ENCODE results near the gene LRP3.

The LRP3 gene

DNA sequence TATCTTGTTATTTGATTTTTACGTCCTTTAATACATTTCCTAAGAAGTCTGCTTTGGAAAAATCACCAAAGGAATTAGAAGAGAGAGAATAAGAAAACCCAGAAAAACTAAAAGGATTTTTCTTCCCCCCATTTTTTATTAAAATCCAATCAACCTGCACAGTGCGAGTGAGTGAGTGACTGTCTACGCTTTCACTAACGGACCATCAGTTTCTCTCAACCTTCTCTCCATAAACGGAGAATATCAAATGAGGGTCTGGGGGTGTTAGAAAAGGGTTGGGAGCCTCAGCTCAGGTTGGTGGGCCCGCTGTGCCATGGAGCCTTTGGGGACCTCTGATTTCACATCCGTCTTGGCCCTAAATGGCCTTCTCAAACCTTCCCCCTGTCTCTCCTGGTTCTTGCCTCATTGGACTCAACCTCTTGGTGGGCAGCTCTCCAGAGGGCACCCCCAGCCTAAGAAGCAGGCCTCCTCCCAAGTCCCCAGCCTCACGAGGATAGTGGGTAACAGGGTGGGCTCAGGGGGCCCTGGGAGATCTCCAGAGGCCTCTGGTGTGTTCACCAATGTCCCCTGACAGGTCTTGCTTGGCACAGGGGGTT lies 763 bp upstream of the LRP3 start:
- TF ChIP-seq ZFX (IDR thresholded peaks at IDR 0.05; ENCODE audit: borderline replicate concordance), result no peak
- TF ChIP-seq, protein P1, sequence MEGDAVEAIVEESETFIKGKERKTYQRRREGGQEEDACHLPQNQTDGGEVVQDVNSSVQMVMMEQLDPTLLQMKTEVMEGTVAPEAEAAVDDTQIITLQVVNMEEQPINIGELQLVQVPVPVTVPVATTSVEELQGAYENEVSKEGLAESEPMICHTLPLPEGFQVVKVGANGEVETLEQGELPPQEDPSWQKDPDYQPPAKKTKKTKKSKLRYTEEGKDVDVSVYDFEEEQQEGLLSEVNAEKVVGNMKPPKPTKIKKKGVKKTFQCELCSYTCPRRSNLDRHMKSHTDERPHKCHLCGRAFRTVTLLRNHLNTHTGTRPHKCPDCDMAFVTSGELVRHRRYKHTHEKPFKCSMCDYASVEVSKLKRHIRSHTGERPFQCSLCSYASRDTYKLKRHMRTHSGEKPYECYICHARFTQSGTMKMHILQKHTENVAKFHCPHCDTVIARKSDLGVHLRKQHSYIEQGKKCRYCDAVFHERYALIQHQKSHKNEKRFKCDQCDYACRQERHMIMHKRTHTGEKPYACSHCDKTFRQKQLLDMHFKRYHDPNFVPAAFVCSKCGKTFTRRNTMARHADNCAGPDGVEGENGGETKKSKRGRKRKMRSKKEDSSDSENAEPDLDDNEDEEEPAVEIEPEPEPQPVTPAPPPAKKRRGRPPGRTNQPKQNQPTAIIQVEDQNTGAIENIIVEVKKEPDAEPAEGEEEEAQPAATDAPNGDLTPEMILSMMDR (IDR thresholded peaks at IDR 0.05), result no peak
- no peak overlapping the region for H3K27ac ChIP-seq

DNA sequence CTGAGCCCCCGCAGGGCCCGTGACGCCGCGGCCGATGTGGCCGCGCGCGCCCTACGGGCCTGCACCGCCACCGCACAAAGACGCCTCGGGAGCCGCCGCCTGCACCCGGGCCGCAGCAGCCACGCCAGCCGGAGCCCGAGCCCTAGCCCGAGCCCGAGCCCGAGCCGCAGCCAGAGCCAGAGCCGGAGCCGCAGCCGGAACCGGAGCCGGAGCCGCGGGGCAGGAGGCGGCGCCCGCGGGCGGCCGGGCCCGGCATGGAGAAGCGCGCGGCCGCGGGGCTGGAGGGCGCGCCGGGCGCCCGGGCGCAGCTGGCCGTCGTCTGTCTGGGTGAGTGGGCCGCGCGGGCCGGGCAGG lies 379 bp downstream of the LRP3 start:
- no peak for TF ChIP-seq ZFX (IDR thresholded peaks at IDR 0.05; ENCODE audit: borderline replicate concordance)
- TF ChIP-seq, protein P1 (IDR thresholded peaks at IDR 0.05), result peak; percentile 7; the same call in 1 of the 2 replicates
- H3K27ac ChIP-seq, result peak overlapping the region; percentile 56

DNA sequence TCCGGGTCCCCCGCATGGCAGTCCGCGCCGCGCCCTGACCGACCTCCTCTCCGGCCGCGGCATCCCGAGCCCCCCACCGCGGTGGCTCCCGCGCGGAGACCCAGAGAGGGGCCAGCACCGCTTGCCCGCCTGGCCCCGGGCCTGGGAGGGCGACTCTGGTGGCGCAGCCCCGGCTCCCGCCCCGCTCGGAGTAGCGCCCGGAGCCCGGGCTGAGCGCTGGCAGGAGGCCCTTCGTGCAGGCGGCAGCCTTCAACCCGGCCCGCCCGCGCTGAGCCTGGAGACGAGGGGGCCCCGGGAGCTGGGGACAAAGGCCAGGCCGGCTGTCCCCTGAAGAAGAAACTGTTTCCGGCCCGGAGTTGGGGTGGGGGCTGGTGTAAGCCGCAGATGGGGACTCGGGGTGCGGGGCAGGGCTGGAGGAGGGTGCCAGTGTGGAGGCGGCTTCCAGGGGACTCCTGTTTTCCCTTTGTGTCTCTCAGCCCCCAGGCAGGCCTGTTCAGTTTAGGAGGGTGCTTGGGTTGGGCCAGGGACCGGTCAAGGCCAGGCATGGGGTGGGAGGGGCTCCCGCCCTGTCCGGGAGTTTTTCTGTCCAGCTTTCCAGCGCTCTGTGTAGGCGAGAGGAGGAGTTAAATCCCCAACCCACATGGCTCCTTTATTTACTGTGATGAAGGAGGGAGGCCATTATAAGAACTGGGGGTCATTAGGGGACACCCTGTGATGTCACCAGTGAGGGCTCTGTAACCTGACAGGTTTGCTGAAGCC lies 935 bp downstream of the LRP3 start:
- peak overlapping the region; percentile 56 for H3K27ac ChIP-seq
- TF ChIP-seq, protein P1 (IDR thresholded peaks at IDR 0.05), result no peak

DNA sequence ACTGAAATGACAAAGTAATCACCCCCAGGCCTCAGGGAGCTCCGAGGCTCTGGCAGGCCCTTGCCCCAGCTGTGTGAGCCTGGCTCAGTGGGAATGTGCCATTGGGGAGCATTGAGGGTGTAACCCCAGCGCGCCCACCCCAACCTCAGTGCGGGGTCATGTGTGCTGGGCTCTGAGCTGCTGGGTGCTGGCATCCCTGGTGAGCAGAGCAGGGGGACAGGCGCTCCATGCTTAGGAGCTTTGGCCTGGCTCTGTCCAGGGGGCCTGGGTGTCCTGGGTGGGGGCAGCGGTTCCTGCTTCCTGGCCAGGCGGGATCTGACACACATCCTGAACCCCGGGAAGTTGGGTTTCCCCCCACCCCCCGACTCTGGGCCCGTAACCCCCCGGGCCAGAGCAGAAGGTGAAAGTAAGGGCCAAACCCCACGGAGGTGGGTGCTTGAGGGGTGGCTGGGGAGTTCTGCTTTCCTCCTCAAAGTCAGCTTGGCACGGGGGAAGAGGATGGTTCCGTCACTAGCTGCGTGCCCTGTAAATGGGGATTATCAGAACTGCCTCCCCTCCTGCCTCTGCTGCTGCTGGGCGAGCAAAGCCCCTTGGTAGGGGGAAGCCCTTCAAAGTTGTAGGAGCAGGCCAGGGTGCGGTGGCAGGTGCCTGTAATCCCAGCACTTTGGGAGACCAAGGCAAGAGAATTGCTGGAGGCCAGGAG lies 1.7 kb downstream of the LRP3 start:
- TF ChIP-seq ZFX (IDR thresholded peaks at IDR 0.05; ENCODE audit: borderline replicate concordance), result no peak
- no peak overlapping the region; the same call in 1 of the 2 replicates for H3K27ac ChIP-seq

DNA sequence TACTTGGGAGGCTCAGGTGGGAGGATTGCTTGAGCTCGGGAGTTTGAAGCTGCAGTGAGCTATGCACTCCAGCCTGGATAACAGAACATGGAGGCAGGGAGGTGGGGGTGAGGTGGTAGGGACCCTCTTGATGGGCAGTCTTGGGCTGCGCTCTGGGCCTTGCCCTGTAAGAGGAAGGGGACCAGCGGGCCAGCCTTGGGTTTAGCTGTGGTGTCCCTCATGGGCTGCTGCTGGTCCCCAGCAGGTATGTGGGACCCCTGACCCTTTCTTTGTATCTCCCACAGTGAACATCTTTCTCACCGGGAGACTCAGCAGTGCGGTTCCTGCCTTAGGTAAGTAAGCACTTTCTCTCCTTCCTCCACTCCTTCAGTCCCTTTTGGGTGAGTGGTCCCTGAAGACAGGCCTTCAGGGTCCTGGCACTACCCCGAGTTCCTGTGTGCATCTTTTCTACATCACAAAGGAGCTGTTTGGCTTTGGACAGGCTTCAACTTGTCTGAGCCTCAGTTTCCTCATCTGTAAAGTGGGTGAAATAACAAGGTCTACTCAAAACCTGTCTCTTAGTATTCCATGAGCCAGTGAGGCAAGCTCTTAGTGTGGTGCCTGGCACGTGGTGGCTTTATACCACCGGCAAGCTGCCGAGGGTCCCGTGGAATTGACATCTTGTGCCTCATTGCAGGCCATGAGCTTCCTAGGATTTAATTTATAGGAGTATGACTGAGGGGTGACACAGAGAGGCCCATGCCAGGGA lies 2.5 kb downstream of the LRP3 start:
- TF ChIP-seq ZFX (IDR thresholded peaks at IDR 0.05; ENCODE audit: borderline replicate concordance), result no peak
- TF ChIP-seq, protein P1 (IDR thresholded peaks at IDR 0.05), result no peak
- no peak overlapping the region for H3K27ac ChIP-seq

DNA sequence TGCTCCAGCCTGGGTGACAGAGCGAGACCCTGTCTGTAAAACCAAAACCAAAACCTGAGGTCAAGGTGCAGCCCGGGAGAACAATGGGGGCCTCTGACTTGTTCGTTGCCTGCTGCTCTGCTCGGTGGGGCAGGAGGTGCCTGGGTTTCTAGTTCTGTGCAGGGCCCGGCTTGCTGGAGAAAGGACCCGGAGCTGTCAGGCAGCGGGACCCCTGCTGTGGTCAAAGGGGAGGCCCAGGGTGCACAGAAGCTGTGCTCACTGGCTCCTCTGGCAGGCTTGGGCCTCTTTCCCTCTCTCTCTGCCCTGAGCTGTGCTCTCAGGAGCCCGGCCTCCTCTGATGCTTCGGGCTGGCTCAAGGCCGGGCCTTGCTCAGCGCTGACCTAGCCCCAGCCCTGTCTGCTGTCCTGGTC lies 3.5 kb downstream of the LRP3 start:
- no peak for TF ChIP-seq ZFX (IDR thresholded peaks at IDR 0.05; ENCODE audit: borderline replicate concordance)
- TF ChIP-seq, protein P1 (IDR thresholded peaks at IDR 0.05), result no peak
- no peak overlapping the region for H3K27ac ChIP-seq

DNA sequence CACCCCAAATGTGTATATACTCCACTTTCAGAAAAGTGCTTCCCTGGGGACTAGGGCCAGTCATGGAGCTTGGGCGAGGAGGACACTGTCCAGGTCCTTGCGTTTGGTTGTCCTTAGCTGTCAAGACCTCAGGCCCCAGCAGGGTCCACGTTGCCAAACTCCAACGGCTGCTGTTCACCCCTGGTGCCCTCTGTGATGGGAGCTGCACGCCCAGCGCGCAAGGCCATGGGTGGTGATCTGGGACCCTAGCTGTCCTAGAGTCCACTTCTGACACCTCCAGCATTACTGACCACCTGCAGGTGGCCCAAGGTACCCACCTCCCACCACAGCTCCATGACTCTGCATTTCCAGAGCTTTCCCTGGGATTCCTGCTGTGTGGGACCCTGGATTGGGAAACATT lies 4.0 kb downstream of the LRP3 start:
- TF ChIP-seq, protein P1 (IDR thresholded peaks at IDR 0.05), result no peak
- TF ChIP-seq ZFX (IDR thresholded peaks at IDR 0.05; ENCODE audit: borderline replicate concordance), result no peak
- no peak overlapping the region for H3K27ac ChIP-seq

Data from 22Rv1 (cell line).